HG03064 (cell line): ENCODE results near the gene MAGEA9.
"Not testable (repeated sequence)": the region's sequence is repeated elsewhere in the genome, so short reads cannot be mapped to it uniquely, and the experiment has no call there.

Experiments
- ATAC-seq: cut with Tn5 transposase; IDR thresholded peaks from one replicate; pipeline ENCODE4 v1.9.1; 2021; ENCODE audit warnings: low read depth; ENCODE audit not compliant: unreplicated experiment

Gene MAGEA9

GRCh38 chrX:149781727-149782126, at the start of gene MAGEA9:
Gene MAGEA9, plus strand, starts transcription at chrX:149781930. Its CDS starts 4,281 bp downstream, at chrX:149786211.
- ATAC-seq: not testable (repeated sequence)

- ATAC-seq: not testable (repeated sequence)
Measured at GRCh38 chrX:149742269-149742668, 39.5 kb upstream of the MAGEA9 start.

- ATAC-seq: not testable (repeated sequence)
Measured at GRCh38 chrX:149746390-149747007, 35.2 kb upstream of the MAGEA9 start.

GRCh38 chrX:149757206-149758067, 24.3 kb upstream of the MAGEA9 start:
- no peak for ATAC-seq

GRCh38 chrX:149758068-149758714, 23.5 kb upstream of the MAGEA9 start:
- no peak for ATAC-seq

GRCh38 chrX:149758715-149759078, 23.0 kb upstream of the MAGEA9 start:
- not testable (repeated sequence) for ATAC-seq

- ATAC-seq: no peak
Measured at GRCh38 chrX:149759824-149760223, 21.9 kb upstream of the MAGEA9 start.

- ATAC-seq: no peak
Measured at GRCh38 chrX:149760965-149761364, 20.8 kb upstream of the MAGEA9 start.

GRCh38 chrX:149761858-149762674, 19.7 kb upstream of the MAGEA9 start:
- ATAC-seq: not testable (repeated sequence)

- ATAC-seq: no peak
Measured at GRCh38 chrX:149762696-149763614, 18.8 kb upstream of the MAGEA9 start.

GRCh38 chrX:149770344-149770743, 11.4 kb upstream of the MAGEA9 start:
- ATAC-seq: not testable (repeated sequence)

- not testable (repeated sequence) for ATAC-seq
Measured at GRCh38 chrX:149773026-149773425, 8.7 kb upstream of the MAGEA9 start.

GRCh38 chrX:149773768-149774167, 8.0 kb upstream of the MAGEA9 start, which contains the start of gene HSFX1:
Gene HSFX1, plus strand, starts transcription at chrX:149774068. Its CDS starts 614 bp downstream, at chrX:149774682.
- not testable (repeated sequence) for ATAC-seq

- ATAC-seq: not testable (repeated sequence)
Measured at GRCh38 chrX:149777999-149778398, 3.7 kb upstream of the MAGEA9 start.

- peak; percentile 99 for ATAC-seq
Measured at GRCh38 chrX:149795531-149795930, 13.8 kb downstream of the MAGEA9 start.

GRCh38 chrX:149799095-149799714, 17.5 kb downstream of the MAGEA9 start:
- no peak for ATAC-seq

GRCh38 chrX:149799938-149800337, 18.2 kb downstream of the MAGEA9 start:
- ATAC-seq: no peak

GRCh38 chrX:149803458-149804062, 21.8 kb downstream of the MAGEA9 start:
- no peak for ATAC-seq
